COR-L47 (cell line): ENCODE measurements around the gene NUP205.
A peak's percentile ranks its signal among the peaks of the same experiment; 100 is the strongest.
"Not testable (repeated sequence)": the region's sequence is repeated elsewhere in the genome, so short reads cannot be mapped to it uniquely, and the experiment has no call there.

Experiments
- DNase-seq: peaks from one replicate; lab custom pipeline; 2025; lab: John Stamatoyannopoulos, UW

The NUP205 gene

GRCh38 chr7:135620447-135620846, 62.7 kb downstream of the NUP205 start:
- DNase-seq: no peak

- peak; percentile 59 for DNase-seq
Observed at GRCh38 chr7:135620980-135621850, 63.5 kb downstream of the NUP205 start.

GRCh38 chr7:135634191-135634878, 76.6 kb downstream of the NUP205 start:
- no peak for DNase-seq

DNA sequence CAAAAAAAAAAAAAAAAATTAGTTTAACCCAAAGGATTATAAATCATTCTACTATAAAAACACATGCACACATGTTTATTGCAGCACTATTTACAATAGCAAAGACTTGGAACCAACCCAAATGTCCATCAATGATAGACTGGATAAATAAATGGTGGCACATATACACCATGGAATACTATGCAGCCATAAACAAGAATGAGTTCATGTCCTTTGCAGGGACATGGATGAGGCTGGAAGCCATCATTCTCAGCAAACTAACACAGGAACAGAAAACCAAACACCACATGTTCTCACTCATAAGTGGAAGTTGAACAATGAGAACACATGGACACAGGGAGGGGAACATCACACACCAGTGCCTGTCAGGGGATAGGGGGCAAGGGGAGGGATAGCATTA, 82.0 kb downstream of the NUP205 start:
- not testable (repeated sequence) for DNase-seq

- DNase-seq: no peak
Observed at GRCh38 chr7:135644154-135644553, 86.4 kb downstream of the NUP205 start.

- DNase-seq: no peak
Observed at GRCh38 chr7:135644729-135645128, 87.0 kb downstream of the NUP205 start.

GRCh38 chr7:135645296-135645904, 87.7 kb downstream of the NUP205 start:
- peak; percentile 47 for DNase-seq

DNA sequence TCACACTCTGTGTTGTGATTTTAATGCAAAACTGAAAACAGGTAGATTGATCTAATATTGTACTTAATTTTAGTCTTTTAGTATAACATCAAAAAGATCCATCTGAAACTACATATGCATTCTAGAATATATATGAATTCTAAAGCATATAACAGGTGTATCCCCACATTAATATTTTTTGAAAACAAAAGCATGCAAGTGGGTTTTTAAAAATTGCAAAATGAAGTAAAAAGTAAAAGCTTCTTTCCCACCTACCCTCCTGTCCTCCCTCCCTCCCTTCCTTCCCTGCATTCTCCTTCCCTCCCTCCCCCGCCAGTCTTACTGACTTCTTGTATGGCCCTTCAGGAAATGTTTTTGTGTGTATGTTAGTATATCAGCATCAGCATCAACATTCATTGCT, 90.0 kb downstream of the NUP205 start:
- no peak for DNase-seq

GRCh38 chr7:135648235-135648634, 90.5 kb downstream of the NUP205 start:
- no peak for DNase-seq

DNA sequence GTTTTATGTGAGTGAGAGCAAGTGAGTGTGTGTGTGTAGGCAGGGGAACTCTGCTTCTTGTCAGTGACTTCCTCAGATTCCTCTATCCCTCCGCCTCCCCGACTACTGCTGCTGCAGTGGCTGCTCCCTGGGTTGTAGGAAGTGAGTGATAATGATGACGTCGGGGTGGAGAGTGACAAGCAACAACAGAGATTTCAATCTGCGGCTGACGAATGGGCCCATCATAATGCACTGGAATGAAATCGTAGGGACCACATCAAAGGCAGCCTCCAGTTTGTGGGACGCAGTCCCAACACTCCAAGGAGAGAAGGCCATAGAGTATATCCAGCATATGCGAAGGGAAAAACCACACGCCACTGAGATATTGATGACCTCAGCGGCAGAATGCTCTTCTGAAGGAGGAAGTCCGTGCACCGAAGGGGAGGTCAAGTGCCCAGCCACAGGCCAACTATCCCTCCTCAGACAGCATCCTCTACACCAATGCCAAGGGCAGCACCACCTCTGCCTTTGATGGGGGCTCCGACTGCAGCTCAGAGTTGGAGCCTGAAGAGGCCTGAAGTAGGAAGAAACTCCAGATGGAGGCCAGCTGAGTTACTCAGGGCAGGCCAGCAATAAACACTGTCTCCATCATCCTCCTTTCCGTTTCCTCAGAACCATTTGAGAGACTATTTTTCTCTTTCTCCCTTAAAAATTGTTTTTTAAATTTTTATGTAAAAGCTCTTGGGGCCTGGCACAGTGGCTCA, 93.3 kb downstream of the NUP205 start:
- DNase-seq: no peak

DNA sequence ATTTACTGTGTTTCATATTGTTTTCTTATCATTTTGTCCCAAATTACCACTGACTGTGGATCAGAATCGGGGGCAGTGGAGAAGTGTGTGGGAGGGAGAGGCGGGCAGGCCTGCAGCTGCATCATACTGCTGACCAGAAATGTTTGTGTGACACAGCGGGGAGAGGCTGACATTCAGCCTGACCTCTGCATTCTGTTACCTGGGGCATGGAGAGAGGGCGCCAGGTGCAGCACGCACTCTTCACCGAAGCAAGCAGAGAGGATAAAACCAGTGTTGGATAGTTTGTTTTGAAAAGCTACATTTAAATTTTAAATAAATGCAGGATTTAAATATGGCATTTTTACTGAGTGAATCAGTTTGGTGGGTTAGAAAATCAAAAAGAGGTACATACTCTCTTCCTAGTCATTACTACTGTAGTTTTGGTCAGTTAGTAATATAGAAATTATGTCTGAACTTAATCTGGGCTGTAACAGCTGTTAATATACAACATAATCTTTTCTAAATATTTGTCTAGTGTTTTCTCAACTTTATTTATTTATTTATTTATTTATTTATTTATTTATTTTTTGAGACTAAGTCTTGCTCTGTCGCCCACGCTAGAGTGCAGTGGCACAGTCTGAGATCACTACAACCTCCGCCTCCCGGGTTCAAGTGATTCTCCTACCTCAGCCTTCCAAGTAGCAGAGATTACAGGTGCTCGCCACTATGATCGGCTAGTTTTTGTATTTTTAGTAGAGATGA, 95.8 kb downstream of the NUP205 start:
- DNase-seq: no peak

GRCh38 chr7:135658564-135658963, 100.8 kb downstream of the NUP205 start:
- no peak for DNase-seq

- DNase-seq: peak; percentile 4
Observed at GRCh38 chr7:135659159-135659846, 101.6 kb downstream of the NUP205 start.

GRCh38 chr7:135661311-135662122, 103.8 kb downstream of the NUP205 start:
- DNase-seq: peak; percentile 46

DNA sequence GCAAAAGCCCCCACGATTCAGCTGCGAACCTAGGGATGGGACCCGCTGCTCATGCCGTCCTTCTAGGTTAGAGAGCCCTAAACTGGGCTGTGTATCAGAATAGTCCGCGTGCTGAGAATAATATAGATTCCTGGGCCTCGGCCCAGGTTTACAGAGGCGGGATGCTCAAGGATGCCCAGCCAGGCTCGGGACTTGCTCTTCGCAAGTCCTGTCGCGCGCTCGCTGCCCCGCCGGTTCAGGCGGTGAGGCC, 104.3 kb downstream of the NUP205 start:
- no peak for DNase-seq

DNA sequence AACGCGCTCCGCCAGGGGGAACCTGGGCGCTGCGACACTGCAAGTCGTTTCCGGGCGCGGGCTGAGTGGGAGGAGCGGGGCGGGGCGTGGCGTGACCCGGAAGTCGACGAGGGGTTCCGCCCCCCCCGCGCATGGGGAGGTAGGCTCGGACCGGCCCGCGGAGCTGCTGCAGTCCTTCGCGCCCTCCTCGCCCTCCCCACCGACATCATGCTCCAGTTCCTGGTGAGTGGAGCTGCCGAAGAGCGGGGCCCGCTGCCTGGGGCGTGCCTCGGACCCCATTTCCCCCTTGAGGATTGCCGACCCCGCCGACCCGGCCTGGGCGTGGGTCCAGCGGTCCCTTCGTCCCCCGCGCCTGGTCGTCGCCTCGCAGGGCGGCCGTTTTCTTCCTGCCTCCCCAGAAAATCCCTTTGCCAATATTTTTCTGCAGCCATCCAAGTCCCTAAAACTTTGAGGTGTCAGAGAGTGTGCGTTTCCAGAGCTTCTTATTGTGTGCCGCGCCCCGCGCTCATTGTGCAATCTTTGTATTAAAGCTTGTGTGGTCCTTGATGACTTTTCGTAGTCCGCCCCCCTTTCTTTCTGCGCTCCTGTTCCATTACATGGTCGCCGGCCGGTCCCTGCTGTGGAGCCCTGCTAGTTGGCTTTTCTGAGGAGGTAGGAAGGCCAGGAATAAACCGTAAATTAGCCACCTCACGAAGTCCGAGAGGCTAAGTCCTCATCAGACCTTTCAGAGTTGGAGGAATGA, 104.8 kb downstream of the NUP205 start, which contains the start of gene STMP1:
STMP1 (plus strand) TSS at position 142 of the 742 bp plus-strand sequence.
- peak; percentile 95 for DNase-seq

- DNase-seq: no peak
Observed at GRCh38 chr7:135664046-135664589, 106.4 kb downstream of the NUP205 start.

GRCh38 chr7:135665042-135665441, 107.3 kb downstream of the NUP205 start:
- DNase-seq: no peak

GRCh38 chr7:135666156-135666555, 108.4 kb downstream of the NUP205 start:
- no peak for DNase-seq
